Measurements from ENCODE around the gene GEMIN5. TPM values are rescaled to one million over a fixed set of nuclear protein-coding genes. Genes with fewer than 3 reads are reported as not detected.

The GEMIN5 gene
- total and polyA plus RNA-seq, 2 of the 4 experiments (the other 2 are of a cell fraction): 9.0 to 31.5 TPM

DNA sequence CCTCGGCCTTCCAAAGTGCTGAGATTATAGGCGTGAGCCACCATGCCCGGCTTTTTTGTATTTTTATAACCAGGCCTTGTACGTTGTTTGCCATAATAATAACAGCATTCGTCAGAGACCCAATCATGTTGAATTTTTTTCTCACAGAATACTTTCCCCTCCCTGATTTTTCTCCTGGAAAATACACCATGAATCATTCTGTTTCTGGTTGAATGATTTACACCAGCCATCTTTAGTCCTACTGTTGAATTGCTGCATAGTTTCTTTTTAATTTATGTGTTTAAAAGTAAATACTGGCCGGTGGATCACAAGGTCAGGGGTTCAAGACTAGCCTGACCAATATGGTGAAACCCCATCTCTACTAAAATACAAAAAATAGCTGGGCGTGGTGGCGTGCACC, 76.1 kb downstream of the GEMIN5 start:
- POLR2A ChIA-PET (ENCODE audit: unreplicated experiment): no interaction called here
- TF ChIP-seq MXI1 (IDR thresholded peaks at IDR 0.05; ENCODE audit: borderline replicate concordance, low read depth, low read length): no peak
- TF ChIP-seq CHD1 (IDR thresholded peaks at IDR 0.05; ENCODE audit: low read depth, low read length): no peak
- no peak for TF ChIP-seq MAFK (IDR thresholded peaks at IDR 0.05; ENCODE audit: low read depth, low read length)
- TF ChIP-seq CEBPB (IDR thresholded peaks at IDR 0.05; ENCODE audit: low read depth, low read length): no peak
- TF ChIP-seq MAZ (IDR thresholded peaks at IDR 0.05; ENCODE audit: borderline replicate concordance, low read depth, low read length): no peak
- no peak for TF ChIP-seq BHLHE40 (IDR thresholded peaks at IDR 0.05; ENCODE audit: low read depth, low read length)
- TF ChIP-seq SMC3 (IDR thresholded peaks at IDR 0.05; ENCODE audit: low read depth, low read length): no peak
- no peak for TF ChIP-seq POLR2A (IDR thresholded peaks at IDR 0.05; ENCODE audit: low read depth, low read length)
- no peak for TF ChIP-seq RAD21 (IDR thresholded peaks at IDR 0.05; ENCODE audit: low read length)
- no peak for TF ChIP-seq NFE2L2 (IDR thresholded peaks at IDR 0.05; ENCODE audit: low read depth, low read length)
- no peak for TF ChIP-seq RFX5 (IDR thresholded peaks at IDR 0.05; ENCODE audit: low read depth, low read length)
- TF ChIP-seq, protein P1, sequence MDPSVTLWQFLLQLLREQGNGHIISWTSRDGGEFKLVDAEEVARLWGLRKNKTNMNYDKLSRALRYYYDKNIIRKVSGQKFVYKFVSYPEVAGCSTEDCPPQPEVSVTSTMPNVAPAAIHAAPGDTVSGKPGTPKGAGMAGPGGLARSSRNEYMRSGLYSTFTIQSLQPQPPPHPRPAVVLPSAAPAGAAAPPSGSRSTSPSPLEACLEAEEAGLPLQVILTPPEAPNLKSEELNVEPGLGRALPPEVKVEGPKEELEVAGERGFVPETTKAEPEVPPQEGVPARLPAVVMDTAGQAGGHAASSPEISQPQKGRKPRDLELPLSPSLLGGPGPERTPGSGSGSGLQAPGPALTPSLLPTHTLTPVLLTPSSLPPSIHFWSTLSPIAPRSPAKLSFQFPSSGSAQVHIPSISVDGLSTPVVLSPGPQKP (IDR thresholded peaks at IDR 0.05; ENCODE audit: borderline replicate concordance, low read depth, low read length): no peak
- TF ChIP-seq RCOR1 (IDR thresholded peaks at IDR 0.05; ENCODE audit: insufficient replicate concordance, low read length): no peak
- no peak for TF ChIP-seq CTCF (conservative IDR thresholded peaks at IDR 0.05; ENCODE audit: low read depth, low read length)
- no peak for TF ChIP-seq USF2 (IDR thresholded peaks at IDR 0.05; ENCODE audit: low read depth, low read length)
- TF ChIP-seq FOS (IDR thresholded peaks at IDR 0.05; ENCODE audit: low read depth, low read length): no peak
- dilution Hi-C loops (cut with HindIII; ENCODE audit: low sequenced_read_pairs, unreplicated experiment) (no loop called here), intact Hi-C loops (cut with micrococcal nuclease) (loop anchor here (2.0 kb wide), 1 partner anchor 211 kb away; no protein-coding TSS in a partner anchor), in situ Hi-C loops (cut with MboI; ENCODE audit: low sequenced_read_pairs) (no loop called here)
- H3K56ac ChIP-seq (ENCODE audit: extremely low read depth, insufficient read depth, low read length): no peak overlapping the region
- H2AK9ac ChIP-seq (replicated peaks; ENCODE audit: low read depth, low read length, poor library complexity): no peak overlapping the region
- H3K18ac ChIP-seq (ENCODE audit: low read depth, low read length): no peak overlapping the region
- no peaks in the 10 kb centered on the region for H3K9me3 ChIP-seq (ENCODE audit: control insufficient read depth, insufficient read depth, low read length)
- no TSS peak for BruUV-seq (replicated peaks)
- no peak overlapping the region for H2BK20ac ChIP-seq (ENCODE audit: low read depth, low read length)
- CTCF ChIA-PET: no interaction called here
- H2BK15ac ChIP-seq (ENCODE audit: low read depth, low read length): no peak overlapping the region
- H3K4me3 ChIP-seq (ENCODE audit: insufficient read depth, low read depth, low read length): no peak overlapping the region
- DNase-seq (no peak), ATAC-seq (ENCODE audit: low read depth) (no peak)
- no peak overlapping the region for H3K4ac ChIP-seq (ENCODE audit: low read depth, low read length)
- no CpG with 5 or more reads among the region's 8 CpGs for WGBS, 2 experiments (ENCODE audit: extremely low coverage in 2 of 2, insufficient read length in 1 of 2)
- H3K36me3 ChIP-seq (ENCODE audit: control insufficient read depth, insufficient read depth, low read length): peaks cover 13% of the 10 kb centered on the region
- no peak overlapping the region for H2BK120ac ChIP-seq (ENCODE audit: low read depth, low read length)
- H3K9ac ChIP-seq (ENCODE audit: low read depth, low read length): no peak overlapping the region
- no peak overlapping the region for H3K14ac ChIP-seq (replicated peaks; ENCODE audit: low read depth, low read length)
- no peak overlapping the region for H3K23ac ChIP-seq (ENCODE audit: low read depth, low read length)
- H3K79me1 ChIP-seq (ENCODE audit: low read depth in 1 of 2, low read length in 2 of 2): peaks cover 18 to 54% of the 10 kb centered on the region in 2 experiments
- H2AK5ac ChIP-seq (ENCODE audit: low read depth, low read length): no peak overlapping the region
- no peaks in the 10 kb centered on the region for H3K27me3 ChIP-seq (ENCODE audit: control insufficient read depth, insufficient read depth, low read length)
- H3K4me2 ChIP-seq (ENCODE audit: low read depth, low read length): no peak overlapping the region
- no peak overlapping the region for H2AFZ ChIP-seq (replicated peaks; ENCODE audit: low read length, poor library complexity)
- no peak overlapping the region for H2BK5ac ChIP-seq (ENCODE audit: low read depth, low read length, poor library complexity, severe bottlenecking)
- no peak overlapping the region for H3K27ac ChIP-seq (ENCODE audit: insufficient read depth, low read length)
- H3K9me1 ChIP-seq (ENCODE audit: insufficient read depth, low read length): 0 out of 2 replicates have a peak, but pooled peaks cover 3% of the 10 kb centered on the region
- H4K5ac ChIP-seq (ENCODE audit: low read depth, low read length): no peak overlapping the region
- H4K91ac ChIP-seq (ENCODE audit: insufficient read depth, low read depth, low read length): no peak overlapping the region
- H3K4me1 ChIP-seq (ENCODE audit: control insufficient read depth, insufficient read depth, low read length): peaks cover 3% of the 10 kb centered on the region
- H4K8ac ChIP-seq (ENCODE audit: low read depth in 2 of 2, low read length in 2 of 2): no peak overlapping the region
- peaks cover 26% of the 10 kb centered on the region for H4K20me1 ChIP-seq (ENCODE audit: insufficient read depth, low read length)

Measured in IMR-90 (cell line).